NCI-H524 treated with DMSO at 0.1 percent for 48 hours (cell line): ENCODE results near the gene OSBPL6.
"Not testable (repeated sequence)": the region's sequence is repeated elsewhere in the genome, so short reads cannot be mapped to it uniquely, and the experiment has no call there.

Experiments used
- DNase-seq: peaks from one replicate; lab custom pipeline; 2025; lab: John Stamatoyannopoulos, UW

OSBPL6 gene

DNA sequence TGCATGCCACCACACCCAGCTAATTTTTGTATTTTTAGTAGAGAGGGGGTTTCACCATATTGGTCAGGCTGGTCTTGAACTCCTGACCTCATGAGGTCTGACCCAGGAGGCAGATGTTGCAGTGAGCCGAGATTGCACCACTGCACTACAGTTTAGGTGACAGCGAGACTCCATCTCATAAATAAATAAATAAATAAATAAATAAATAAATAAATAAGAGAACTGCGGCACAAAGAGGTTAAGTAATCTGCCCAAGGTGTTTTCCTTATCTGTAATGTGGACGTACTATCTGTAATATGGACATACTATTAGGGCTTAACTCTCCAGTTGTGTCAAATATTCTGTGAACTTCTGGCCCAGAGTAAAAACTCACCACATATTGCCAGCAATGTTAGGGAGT is 4.1 kb downstream of the OSBPL6 start:
- DNase-seq: not testable (repeated sequence)

DNA sequence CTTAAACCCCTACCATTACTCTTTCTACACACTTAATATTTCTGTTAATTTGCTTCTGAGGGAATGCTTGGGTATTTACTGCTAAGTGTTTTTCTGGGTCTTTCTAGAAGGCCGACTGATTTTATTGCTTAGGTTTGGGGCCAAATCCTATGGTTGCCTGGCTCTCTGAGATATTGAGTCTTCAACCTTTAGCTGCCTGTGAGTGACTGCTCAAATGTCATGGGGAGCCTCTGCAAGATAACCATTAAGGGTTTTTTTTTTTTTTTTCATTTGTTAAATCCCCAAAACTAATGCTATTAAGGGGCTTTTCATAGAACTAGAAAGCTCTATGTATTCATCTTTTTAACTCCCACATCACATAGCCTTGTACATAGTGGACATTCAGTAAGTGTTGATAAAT is 5.0 kb downstream of the OSBPL6 start:
- DNase-seq: no peak

DNA sequence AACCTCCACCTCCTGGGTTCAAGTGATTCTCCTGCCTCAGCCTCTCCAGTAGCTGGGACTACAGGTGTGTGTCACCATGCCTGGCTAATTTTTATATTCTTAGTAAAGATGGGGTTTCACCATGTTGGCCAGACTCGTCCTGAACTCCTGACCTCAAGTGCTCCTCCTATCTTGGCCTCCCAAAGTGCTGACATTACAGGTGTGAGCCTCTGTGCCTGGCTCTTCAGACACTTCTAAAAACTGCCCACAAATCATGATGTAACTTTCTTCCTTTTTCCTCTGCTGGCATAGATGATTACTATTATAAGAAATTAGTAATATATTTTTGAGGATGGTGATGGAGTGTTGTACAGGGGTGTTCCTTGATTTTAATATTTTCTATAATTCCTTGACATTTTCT is 6.0 kb downstream of the OSBPL6 start:
- DNase-seq: no peak

DNA sequence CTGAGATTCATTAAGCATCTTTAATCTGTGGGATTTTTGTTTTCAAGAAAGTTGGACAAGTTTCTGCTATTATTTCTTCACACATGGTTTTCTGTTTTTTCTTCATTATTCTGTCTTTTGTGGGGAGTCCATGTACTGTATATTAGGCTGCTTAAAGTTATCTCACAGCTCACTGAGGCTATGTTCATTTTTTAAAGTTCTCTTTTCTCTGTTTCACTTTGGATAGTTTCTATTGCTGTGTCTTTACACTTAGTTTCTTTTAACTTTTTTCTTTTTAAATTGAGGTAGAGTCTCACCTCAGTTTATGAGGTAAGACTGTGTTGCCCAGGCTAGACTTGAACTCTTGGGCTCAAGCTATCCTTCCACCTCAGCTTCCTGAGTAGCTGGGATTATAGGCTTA is 8.6 kb downstream of the OSBPL6 start:
- no peak for DNase-seq

DNA sequence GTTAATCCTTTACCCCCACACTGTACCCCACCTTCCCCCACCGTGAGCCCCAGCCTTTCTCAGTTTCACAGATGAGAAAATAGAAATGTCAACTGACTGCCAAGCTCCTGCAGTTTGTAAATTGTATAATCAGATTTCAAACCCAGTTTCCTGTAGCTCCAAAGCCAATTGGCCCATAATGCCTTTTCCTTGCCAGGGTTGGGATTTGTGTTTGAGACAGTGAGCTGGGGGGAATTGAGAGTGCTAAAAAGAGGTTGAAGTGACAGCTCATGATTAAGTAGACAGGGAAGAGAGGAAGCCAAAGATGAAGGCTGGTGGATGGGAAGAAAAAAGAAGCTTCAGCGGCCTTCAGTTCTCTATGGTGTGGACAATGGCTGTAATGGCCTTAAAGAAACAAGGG is 10.7 kb downstream of the OSBPL6 start:
- DNase-seq: no peak

DNA sequence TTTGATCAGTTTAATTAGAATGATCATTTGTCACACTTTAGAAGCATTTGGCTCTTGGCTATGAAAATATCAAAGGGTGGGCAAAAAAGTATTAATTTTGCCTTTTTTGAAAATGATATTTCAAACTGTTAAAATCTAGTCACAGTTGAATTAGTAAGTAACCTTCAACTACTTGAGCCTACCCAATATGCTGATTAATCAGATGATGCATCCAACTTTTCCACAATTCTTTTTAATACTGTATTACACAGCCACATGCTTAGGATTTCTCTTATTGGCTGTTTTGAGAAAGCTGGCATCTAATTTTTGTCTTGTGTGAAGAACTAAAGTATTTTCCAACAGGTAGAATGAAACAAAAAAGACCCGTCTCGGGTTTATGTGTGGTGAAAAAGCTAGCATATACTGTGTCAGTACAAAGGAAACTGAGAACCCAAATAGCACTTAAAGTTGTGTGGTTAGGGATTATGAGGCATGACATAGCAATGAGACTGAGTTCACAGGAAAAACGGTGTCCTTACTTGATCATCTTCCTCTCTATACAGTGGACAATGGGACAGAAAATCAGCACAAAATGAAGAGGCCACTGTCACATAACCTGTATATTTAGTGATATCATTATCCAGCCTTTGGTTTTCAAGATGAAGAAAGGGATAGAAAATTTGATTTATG is 11.7 kb downstream of the OSBPL6 start:
- no peak for DNase-seq

DNA sequence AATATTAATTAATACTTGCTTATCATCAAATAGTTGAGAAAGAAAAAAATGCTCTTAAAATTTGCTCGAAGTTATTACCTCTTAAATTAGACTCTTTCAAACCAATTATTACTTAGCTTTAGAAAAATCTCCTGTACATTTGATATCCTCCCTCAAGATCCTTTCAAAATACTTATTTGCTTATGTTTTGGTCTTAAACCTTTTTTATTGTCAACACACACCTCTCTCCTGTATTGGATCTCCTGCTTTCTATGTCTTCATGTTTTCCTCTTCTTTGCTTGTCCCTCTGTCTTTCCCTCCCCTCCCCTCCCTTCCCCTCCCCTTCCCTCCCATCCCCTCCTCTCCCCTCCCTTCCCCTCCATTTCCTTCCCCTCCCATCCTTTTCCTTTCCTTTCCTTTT is 14.0 kb downstream of the OSBPL6 start:
- no peak for DNase-seq

DNA sequence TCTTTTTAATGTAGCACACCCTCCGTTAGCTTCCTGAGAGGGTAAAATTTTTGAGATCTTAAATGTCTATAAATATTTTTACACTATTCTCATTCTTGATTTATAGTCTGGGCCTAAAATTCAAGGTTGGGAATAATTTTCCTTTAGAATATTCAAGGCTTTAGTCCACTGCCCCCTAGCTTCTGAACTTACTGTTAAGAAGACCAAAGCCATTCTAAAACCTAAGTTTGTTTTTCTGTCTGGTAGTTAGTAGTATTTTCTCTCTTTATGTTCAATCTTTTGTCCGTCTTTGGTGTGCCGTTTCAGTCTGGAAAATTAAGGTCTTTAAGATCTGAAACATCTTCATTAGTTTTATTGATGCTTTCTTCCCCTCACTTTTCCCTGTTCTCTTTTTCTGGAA is 14.5 kb downstream of the OSBPL6 start:
- DNase-seq: no peak

DNA sequence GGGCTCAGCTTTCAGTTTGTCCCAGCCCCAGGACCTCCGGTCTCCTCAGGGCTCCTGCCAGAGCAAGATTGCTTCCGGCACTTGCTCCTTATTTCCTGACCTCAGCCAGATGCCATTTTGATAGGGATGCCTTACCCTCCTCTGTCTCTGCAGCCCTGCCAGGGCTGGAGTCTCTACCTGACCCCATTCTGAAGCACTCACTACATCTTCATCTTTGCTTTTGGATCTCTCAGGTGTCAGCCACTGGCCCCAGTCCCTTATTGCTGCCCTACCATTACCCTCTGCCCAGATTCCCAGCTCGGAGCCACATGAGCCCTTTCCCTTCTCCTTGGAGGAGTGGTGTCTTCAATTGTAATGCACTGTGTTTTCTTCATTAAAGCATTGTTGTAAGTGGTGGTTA is 17.1 kb downstream of the OSBPL6 start:
- DNase-seq: no peak

DNA sequence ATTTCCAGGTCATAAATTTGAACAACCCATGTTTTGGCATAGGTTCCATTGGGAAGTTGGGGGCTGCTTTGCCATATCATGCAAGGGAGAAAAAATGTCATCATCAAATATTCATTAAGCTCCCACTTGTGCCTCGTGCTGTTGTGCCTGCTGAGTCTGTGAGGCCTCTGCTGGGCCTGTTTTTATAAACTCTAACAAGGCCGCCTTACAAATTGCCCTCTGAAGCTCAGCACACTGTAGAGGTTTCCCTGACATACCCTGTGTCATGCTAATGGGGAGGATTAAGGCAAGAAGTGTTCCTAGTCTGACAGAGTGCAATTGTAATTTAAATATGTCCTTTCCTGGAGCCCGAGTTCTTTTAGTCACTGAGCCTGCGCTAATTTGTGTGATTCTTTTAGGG is 17.6 kb downstream of the OSBPL6 start:
- DNase-seq: no peak

DNA sequence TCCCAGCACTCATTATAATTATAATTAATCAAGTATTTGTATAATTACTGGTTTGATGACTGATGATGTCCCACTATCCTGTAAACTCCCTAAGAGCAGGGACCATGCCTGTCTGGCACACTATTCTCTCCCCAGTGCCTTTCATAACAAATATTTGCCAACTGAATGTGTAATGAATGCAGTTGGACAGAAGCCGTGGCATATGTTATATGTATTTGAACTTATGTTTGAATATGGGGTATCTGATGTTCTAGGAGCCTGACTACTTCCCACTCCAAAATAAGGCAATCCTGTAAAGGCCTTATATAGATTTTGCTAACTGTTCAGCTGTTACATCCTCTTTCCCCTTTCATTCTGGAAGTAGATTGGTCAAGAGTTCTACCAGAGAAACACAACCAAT is 19.7 kb downstream of the OSBPL6 start:
- DNase-seq: no peak

DNA sequence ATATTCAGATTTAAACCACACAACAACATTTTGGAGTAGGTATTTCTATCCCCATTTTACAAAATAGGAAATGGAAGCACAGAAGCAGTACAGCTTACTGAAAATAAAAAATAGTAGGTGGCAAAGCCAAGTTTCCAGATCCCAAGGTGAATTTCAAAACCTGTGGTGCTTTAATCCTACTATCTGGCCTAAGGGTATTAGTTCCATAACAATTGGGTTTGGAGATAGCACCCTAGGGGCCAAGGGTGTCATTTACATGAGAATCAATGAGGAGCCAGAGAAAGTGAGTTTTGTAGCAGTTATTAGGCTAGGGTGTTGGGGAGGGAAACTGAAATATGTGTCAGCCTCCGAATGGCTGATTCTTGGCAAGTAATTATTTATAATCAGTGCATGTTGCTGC is 24.9 kb downstream of the OSBPL6 start:
- DNase-seq: no peak

DNA sequence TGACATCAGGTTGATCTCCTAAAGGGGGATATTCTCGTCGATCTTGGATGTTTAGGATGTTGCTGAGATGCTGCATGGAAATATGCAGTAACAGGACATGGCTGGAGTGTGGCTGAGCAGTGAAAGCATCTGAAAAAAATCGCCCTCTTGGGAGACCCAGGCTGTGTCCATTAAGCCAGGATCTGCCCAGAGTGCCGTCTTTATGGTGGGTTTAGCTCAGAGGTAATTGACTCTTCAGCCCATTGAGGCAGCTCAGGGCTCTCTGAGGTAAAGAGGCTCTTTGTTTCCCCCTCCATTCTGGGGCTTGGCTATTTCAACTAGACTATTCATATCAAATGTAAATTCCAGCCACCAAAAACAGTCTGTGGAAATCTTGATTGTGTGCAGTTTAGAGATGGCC is 26.5 kb downstream of the OSBPL6 start:
- no peak for DNase-seq

DNA sequence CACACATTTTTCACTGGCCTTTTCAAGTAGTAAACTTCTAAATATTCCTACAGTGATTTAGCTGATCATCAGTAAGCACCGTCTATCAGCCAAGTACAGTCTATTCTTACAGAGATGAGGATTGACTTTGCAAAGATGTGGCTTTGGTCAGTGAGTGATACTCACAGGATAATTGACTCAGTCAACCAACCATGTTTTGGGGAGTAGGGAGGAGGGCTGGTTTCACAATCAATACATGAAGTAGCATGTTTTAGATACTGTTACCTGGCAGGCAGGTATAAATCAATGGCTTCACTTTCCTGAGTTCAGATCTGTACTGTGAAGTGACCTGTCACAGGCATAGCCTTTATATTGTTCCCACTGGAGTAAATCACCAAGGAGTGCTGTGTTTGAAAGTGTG is 27.2 kb downstream of the OSBPL6 start:
- DNase-seq: no peak

DNA sequence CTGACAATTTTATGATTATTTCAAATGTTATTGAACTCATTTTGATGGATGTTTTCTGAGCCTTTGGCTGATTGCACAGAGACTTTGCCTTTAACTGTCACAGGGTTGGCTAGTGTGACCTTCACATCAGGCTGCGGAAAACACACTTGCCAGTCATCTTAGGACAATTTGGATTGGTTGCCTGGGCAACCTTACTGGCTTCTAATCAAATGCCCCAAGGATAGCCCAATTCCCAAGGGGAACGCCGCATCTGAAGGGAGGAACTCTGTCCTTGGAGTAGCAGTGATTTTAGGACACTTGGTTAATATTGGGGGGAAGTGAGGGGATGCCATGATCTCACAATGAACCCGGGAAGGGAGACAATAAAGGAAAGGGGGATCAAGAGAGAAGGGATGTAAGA is 29.5 kb downstream of the OSBPL6 start:
- no peak for DNase-seq

DNA sequence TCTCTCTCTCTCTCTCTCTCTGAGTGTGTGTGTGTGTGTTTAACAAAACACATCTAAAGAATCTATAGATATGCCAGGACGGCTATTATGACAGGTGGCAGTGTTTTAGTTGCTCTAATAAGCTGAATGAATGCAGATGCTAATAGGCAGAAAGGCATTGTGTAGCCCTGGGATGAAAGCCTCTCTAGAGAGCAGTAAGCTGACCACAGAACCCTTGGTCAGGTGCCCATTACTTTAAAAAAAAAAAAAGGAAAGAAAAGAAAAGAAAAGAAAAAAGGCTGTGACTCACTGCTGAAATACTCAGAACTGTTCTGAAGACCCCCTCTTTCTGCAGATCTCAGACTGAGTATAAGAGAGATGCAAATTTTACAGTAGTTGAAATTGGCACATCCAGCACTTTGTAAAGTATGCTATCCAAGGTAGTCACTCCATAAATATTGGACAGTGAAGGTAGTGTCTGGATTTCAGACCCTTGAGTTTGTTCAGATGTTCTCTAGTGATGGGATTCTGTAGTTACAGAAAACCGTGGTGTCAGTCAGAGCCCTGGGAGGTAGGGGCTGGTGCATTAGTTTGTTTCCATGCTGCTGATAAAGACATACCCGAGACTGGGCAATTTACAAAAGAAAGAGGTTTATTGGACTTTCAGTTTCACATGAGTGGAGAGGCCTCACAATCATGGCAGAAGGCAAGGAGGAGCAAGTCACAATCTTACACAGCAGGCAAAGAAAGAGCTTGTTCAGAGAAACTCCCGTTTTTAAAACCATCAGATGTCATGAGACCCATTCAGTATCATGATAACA is 30.9 kb downstream of the OSBPL6 start:
- no peak for DNase-seq

DNA sequence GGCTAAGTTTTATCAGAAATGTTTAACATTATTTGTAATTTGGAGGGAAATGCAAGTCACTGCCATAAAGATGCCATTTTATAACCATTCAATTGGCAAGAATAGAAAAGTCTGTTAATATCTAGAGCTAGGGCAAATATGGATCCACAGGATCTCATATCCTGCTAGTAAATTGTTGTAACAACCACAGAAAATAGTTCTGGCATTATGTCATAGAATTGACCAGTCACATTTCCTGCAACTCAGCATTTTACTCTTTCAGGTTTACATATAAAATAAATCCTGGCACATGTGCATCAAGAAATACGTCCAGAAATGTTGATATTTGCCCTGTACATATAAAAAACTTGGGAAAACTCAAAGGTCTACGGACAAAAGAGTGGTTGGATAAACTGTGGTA is 32.9 kb downstream of the OSBPL6 start:
- no peak for DNase-seq

DNA sequence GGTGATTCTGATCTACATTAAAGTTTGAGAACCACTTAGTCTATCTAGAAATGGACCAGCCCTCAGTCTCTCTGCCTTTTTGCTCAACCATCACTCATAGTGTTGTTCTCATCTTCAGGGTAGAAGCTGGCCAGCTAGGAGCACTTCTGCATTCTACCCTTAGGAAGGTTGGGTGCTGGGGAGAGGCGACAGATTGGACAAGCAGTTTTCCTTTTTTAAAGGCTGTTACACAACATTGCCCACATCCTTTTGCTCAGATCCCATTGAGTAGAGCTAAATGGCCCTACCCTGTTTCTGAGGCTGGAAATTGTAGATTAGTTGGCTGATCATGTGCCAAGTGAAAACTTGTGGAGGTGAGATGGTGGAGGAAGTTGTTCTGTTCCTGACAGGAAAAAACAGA is 35.6 kb downstream of the OSBPL6 start:
- no peak for DNase-seq

DNA sequence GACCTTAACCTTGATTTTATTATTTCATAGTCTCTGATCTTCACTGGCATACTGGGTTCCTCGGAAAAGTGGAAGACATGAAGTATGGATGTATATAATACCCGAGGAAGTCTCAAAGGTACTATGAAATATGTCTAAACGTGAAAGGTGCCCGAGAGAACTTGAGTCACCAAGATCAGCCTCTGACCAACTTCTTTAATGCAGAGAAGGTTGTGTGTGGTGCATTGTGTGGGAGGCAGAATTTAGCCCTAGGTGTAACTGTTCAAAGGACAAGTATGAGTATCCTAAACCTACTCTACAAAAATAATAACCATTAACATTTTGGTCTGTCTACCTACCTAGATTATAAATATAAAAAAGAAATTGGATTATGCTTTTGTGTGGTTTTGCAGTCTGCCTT is 36.1 kb downstream of the OSBPL6 start:
- no peak for DNase-seq

DNA sequence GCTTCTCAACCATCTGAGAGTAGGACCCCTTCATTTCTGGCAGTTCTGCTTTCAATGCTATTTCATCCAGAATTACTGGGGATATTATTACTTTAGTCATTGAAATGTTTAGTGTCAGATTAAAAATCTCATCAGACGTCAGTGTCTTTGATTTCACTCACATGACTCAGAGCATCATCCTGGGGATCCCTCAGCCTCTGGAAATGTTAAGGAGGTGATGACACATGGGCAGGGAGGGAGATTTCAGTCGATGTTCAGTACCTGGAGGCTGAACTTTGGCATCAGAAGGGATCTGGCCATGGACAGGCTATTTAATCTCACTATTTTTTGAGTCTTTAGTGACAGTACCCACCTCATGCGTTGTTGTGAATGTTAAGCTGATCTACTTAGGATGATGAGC is 39.1 kb downstream of the OSBPL6 start:
- no peak for DNase-seq

DNA sequence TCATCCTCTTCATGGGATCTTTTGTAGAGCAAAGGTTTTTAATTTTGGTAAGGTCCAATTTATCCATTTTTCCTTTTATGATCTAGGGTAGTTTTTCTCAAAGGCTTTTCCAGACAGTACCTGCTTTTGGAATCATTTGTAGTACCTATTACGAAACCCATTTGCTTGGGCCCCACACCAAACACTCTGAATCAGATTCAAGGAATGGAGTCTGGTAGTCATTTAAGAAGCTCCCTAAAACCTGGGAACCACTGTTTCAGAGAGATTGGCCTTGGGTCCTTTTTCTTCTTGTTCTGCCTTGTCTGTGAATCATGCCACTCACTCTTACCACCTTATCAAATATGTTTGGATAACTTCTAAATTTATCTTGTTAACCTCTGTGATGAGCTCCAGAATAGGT is 40.3 kb downstream of the OSBPL6 start:
- no peak for DNase-seq

DNA sequence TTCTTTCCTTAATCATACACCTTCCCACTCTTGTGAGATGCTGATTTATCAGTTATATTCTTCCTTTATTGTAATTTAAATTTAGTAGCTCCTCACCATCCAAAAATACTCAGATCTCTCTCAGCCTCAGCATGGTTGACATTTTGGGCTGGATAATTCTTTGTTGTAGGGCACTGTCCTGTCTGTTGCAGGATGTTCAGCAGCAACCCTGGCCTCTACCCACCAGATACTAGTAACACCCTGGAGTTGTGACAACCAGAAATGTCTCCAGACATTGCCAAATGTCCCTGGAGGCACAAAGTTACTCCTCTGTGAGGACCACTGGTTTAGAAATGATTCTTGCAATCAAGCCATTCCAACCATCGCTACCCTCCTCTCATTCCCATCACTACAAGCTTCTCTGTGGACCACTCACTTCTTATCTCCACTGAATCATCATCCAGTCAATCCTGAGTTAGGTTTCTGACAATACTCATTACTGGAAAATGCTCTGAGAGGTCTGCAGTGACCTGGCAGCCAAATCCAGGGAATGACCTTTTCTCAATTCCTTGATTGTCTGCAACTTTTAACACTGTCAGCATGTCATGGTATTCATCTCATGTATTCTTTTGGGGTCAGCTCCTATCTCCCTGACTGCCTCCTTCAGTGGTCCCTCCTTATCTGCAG is 43.3 kb downstream of the OSBPL6 start:
- DNase-seq: no peak

DNA sequence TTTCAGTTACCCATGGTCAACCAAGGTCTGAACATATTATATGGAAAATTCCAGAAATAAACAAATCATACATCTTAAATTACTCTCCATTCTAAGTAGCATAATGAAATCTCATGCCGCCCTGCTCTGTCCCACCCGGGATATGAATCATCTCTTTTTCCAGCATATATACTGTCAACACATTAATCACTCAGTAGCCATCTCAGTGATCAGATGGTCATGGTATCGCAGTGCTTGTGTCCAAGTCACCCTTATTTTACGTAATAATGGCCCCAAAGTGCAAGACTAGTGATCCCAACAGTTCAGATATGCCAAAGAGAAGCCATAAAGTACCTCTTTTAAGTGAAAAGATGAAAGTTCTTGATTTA is 43.8 kb downstream of the OSBPL6 start:
- DNase-seq: no peak

DNA sequence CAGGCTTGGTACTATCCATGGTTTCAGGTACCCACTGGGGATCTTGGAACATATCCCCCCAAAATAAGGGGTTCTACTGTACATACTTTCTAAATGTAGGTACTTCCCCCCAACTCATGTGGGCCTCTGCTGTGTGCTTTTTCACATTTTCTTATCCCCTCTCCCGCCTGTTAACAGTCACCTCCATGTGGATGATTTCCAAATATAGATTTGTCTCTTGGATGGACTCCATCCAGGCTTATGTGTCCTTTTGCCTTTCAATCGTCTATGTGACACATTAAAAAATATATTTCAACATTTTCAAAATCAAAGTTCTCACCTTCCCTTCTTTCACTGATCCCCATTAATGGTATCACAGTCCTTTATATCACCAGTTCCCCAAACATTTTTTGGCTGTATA is 44.4 kb downstream of the OSBPL6 start:
- DNase-seq: no peak
